Measurements from ENCODE around the gene ZNF646. TPM values are rescaled to one million over a fixed set of nuclear protein-coding genes. Genes with fewer than 3 reads are reported as not detected.
A peak's percentile ranks its signal among the peaks of the same experiment; 100 is the strongest.

Gene ZNF646
- total RNA-seq, 6 donors from 2014 or later: 16.7 to 40.9 (median 23.2) TPM

GRCh38 chr16:31080035-31080629 is 5.9 kb downstream of the ZNF646 start:
- no peak for TF ChIP-seq EP300 (IDR thresholded peaks at IDR 0.05)
- TF ChIP-seq, protein P1, sequence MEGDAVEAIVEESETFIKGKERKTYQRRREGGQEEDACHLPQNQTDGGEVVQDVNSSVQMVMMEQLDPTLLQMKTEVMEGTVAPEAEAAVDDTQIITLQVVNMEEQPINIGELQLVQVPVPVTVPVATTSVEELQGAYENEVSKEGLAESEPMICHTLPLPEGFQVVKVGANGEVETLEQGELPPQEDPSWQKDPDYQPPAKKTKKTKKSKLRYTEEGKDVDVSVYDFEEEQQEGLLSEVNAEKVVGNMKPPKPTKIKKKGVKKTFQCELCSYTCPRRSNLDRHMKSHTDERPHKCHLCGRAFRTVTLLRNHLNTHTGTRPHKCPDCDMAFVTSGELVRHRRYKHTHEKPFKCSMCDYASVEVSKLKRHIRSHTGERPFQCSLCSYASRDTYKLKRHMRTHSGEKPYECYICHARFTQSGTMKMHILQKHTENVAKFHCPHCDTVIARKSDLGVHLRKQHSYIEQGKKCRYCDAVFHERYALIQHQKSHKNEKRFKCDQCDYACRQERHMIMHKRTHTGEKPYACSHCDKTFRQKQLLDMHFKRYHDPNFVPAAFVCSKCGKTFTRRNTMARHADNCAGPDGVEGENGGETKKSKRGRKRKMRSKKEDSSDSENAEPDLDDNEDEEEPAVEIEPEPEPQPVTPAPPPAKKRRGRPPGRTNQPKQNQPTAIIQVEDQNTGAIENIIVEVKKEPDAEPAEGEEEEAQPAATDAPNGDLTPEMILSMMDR (IDR thresholded peaks at IDR 0.05): no peak
- TF ChIP-seq POLR2A (IDR thresholded peaks at IDR 0.05): no peak
- no peak for TF ChIP-seq POLR2AphosphoS5 (IDR thresholded peaks at IDR 0.05)
- peaks cover 14 to 52% (median 25%) of the 10 kb centered on the region in 4 donors for H3K4me1 ChIP-seq
- 92 to 96% methylated on average over 7 to 38 of the region's 40 CpGs for WGBS, 2 donors
- no peak for DNase-seq
- no peaks in the 10 kb centered on the region for H3K27me3 ChIP-seq
- no peak for ATAC-seq (ENCODE audit: low FRiP score in 2 of 2)
- no peaks in the 10 kb centered on the region for H3K9me3 ChIP-seq
- no peak overlapping the region for H3K27ac ChIP-seq
- peaks cover 37 to 90% (median 67%) of the 10 kb centered on the region in 4 donors for H3K36me3 ChIP-seq
- H3K4me3 ChIP-seq: no peak overlapping the region

- H3K4me1 ChIP-seq: peaks cover 10 to 44% (median 18%) of the 10 kb centered on the region in 4 donors
- no peaks in the 10 kb centered on the region for H3K9me3 ChIP-seq
- ATAC-seq (ENCODE audit: low FRiP score in 2 of 2) (no peak), DNase-seq (no peak)
- H3K27ac ChIP-seq: no peak overlapping the region
- no peak overlapping the region for H3K4me3 ChIP-seq
- TF ChIP-seq EP300 (IDR thresholded peaks at IDR 0.05): no peak
- TF ChIP-seq, protein P1 (IDR thresholded peaks at IDR 0.05): no peak
- TF ChIP-seq POLR2A (IDR thresholded peaks at IDR 0.05): no peak
- no peak for TF ChIP-seq POLR2AphosphoS5 (IDR thresholded peaks at IDR 0.05)
- peaks cover 37 to 96% (median 67%) of the 10 kb centered on the region in 4 donors for H3K36me3 ChIP-seq
- 91 to 97% methylated on average over 7 to 13 of the region's 13 CpGs for WGBS, 2 donors
- H3K27me3 ChIP-seq: no peaks in the 10 kb centered on the region
Observed at GRCh38 chr16:31080756-31081419, 6.7 kb downstream of the ZNF646 start.

GRCh38 chr16:31081428-31082351 is 7.5 kb downstream of the ZNF646 start:
- WGBS, 2 donors: 76 to 85% methylated on average over 17 to 26 of the region's 26 CpGs
- H3K27me3 ChIP-seq: no peaks in the 10 kb centered on the region
- DNase-seq: no peak
- TF ChIP-seq POLR2AphosphoS5 (IDR thresholded peaks at IDR 0.05) (no peak), POLR2A (IDR thresholded peaks at IDR 0.05) (no peak), EP300 (IDR thresholded peaks at IDR 0.05) (no peak)
- TF ChIP-seq, protein P1 (IDR thresholded peaks at IDR 0.05): no peak
- no peak overlapping the region for H3K4me3 ChIP-seq
- peaks cover 10 to 43% (median 17%) of the 10 kb centered on the region in 4 donors for H3K4me1 ChIP-seq
- H3K9me3 ChIP-seq: no peaks in the 10 kb centered on the region
- ATAC-seq (ENCODE audit: low FRiP score in 2 of 2): no peak
- peak overlapping the region in 1 of 4 donors; percentile 18 for H3K27ac ChIP-seq
- H3K36me3 ChIP-seq: peaks cover 34 to 97% (median 64%) of the 10 kb centered on the region in 4 donors

DNA sequence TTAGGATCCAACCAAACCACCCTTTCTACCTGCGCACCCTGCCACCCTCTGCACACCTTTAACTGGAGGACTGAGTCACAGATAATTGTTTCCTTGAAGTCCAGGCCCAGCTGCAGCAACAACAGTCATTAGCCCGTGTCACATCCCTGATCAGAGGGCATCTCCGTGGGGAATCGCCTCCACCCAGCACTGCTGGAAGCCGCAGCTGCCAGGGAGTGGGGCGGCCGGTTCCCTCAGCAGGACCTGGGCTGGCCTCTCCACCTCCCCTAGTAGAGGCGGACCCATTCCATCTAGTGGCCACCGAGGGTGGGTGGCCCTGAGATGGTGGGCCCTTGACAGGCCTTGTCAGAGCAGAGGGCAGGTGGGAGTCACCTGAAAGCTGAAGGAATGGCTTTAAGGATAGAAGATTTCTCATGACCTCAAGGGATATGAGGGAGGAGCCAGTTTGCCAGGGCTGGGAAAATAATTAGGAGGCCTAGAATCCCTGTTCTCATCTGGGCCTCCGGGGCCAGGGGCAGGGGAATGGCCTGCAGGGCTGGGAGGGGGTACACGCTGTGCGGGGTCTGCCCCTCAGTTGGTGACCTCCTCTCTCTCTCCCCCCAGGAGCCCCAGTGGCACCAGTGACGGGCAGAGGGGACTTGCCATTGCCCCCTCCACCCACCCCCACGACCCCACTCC is 8.3 kb downstream of the ZNF646 start:
- Histone ChIP-seq H3K4me1 (peaks cover 10 to 43% (median 17%) of the 10 kb centered on the region in 4 donors), H3K4me3 (no peak overlapping the region), H3K36me3 (peaks cover 25 to 97% (median 60%) of the 10 kb centered on the region in 4 donors), H3K27me3 (no peaks in the 10 kb centered on the region), H3K27ac (peak overlapping the region in 1 of 4 donors; percentile 0), H3K9me3 (no peaks in the 10 kb centered on the region)
- no peak for ATAC-seq (ENCODE audit: low FRiP score in 2 of 2)
- TF ChIP-seq POLR2AphosphoS5 (IDR thresholded peaks at IDR 0.05) (no peak), EP300 (IDR thresholded peaks at IDR 0.05) (no peak), POLR2A (IDR thresholded peaks at IDR 0.05) (no peak)
- TF ChIP-seq, protein P1 (IDR thresholded peaks at IDR 0.05): no peak
- DNase-seq: no peak
- 82 to 88% methylated on average over 6 to 14 of the region's 14 CpGs for WGBS, 2 donors

Data from upper lobe of left lung (tissue), 6 donors.